SU-DHL-6 (cell line): ENCODE results near the gene PKNOX2.

Experiments used
- H2AFZ ChIP-seq: fragments of 200-600 bp; sonication (generic); 2 replicates; pipeline ENCODE4 v1.6.1; 2014; ENCODE audit warnings: low read depth, mild to moderate bottlenecking, moderate library complexity, mixed read lengths, antibody characterized with exemption, low read length; ENCODE audit not compliant: severe bottlenecking
- H3F3A ChIP-seq: fragments of 200-600 bp; shearing (Covaris generic); 2 replicates; pipeline ENCODE4 v1.6.0; 2016; ENCODE audit warnings: antibody characterized with exemption, mild to moderate bottlenecking; ENCODE audit not compliant: insufficient read depth
- H3K27ac ChIP-seq: fragments of 200-600 bp; sonication (generic); 2 replicates; pipeline ENCODE4 v1.5.1; 2016; ENCODE audit warnings: low read depth, mild to moderate bottlenecking, low read length, moderate library complexity, mixed read lengths
- H3K27me3 ChIP-seq: fragments of 200-600 bp; sonication (generic), shearing (Covaris generic); 2 replicates; pipeline ENCODE4 v1.6.0; 2014; ENCODE audit warnings: mild to moderate bottlenecking, low read length
- H3K36me3 ChIP-seq: fragments of 200-600 bp; sonication (generic); 2 replicates; pipeline ENCODE4 v1.6.1; 2014; ENCODE audit warnings: mild to moderate bottlenecking, low read length, mixed read lengths
- H3K4me2 ChIP-seq: fragments of 300-600, 200-600 bp; shearing (Covaris generic), sonication (generic); 2 replicates; pipeline ENCODE4 v1.6.0; 2014; ENCODE audit warnings: low read length, low read depth, mild to moderate bottlenecking; ENCODE audit not compliant: poor library complexity, severe bottlenecking
- H3K4me3 ChIP-seq: fragments of 200-600 bp; sonication (generic); 2 replicates; pipeline ENCODE4 v1.5.1; 2014; ENCODE audit warnings: antibody characterized with exemption, low read length, mild to moderate bottlenecking, mixed read lengths; ENCODE audit not compliant: insufficient read depth, poor library complexity, severe bottlenecking
- H3K79me2 ChIP-seq: fragments of 200-600 bp; sonication (generic); 2 replicates; pipeline ENCODE4 v1.6.1; 2014; ENCODE audit warnings: mild to moderate bottlenecking, low read length, moderate library complexity; ENCODE audit not compliant: insufficient read depth
- H3K9ac ChIP-seq: fragments of 200-600 bp; sonication (generic); 2 replicates; pipeline ENCODE4 v1.7.0; 2014; ENCODE audit warnings: mild to moderate bottlenecking, low read length
- H3K9me2 ChIP-seq: fragments of 200-600 bp; sonication (generic); replicated peaks from 2 replicates; pipeline ENCODE4 v1.6.1; 2014; ENCODE audit warnings: low read length; ENCODE audit not compliant: insufficient read depth
- H3K9me3 ChIP-seq: fragments of 200-600 bp; sonication (generic); 2 replicates; pipeline ENCODE4 v1.6.1; 2014; ENCODE audit warnings: low read length, mixed read lengths; ENCODE audit not compliant: insufficient read depth
- H4K20me1 ChIP-seq: fragments of 200-600 bp; sonication (generic); 2 replicates; pipeline ENCODE4 v1.6.1; 2014; ENCODE audit warnings: low read depth, mild to moderate bottlenecking, antibody characterized with exemption, low read length, moderate library complexity, mixed read lengths
- CTCF ChIP-seq: fragments of 200-600 bp; sonication (generic); IDR thresholded peaks from one replicate; pipeline ENCODE4 v1.5.1; 2017; ENCODE audit warnings: antibody characterized with exemption, mild to moderate bottlenecking, low read length, moderate library complexity; ENCODE audit not compliant: insufficient read depth, poor library complexity, severe bottlenecking
- EZH2phosphoT487 ChIP-seq: fragments of 200-600 bp; sonication (generic), shearing (Covaris generic); conservative IDR thresholded peaks from 2 replicates; pipeline ENCODE4 v1.6.1; 2018; ENCODE audit warnings: mild to moderate bottlenecking, antibody characterized with exemption, low read length, moderate library complexity, mixed read lengths

PKNOX2 gene

GRCh38 chr11:125167292-125167953, 2.9 kb downstream of the PKNOX2 start:
- H3K9ac ChIP-seq: no peak overlapping the region
- no peaks in the 10 kb centered on the region for H3K9me2 ChIP-seq
- H4K20me1 ChIP-seq: no peaks in the 10 kb centered on the region
- H3K27ac ChIP-seq: no peak overlapping the region
- H3K9me3 ChIP-seq: no peaks in the 10 kb centered on the region
- H3F3A ChIP-seq: no peaks in the 10 kb centered on the region
- H2AFZ ChIP-seq: no peak overlapping the region
- no peak overlapping the region for H3K4me3 ChIP-seq
- H3K27me3 ChIP-seq: no peaks in the 10 kb centered on the region
- no peak overlapping the region for H3K4me2 ChIP-seq
- no peaks in the 10 kb centered on the region for H3K36me3 ChIP-seq
- TF ChIP-seq EZH2phosphoT487 (no peak), CTCF (no peak)
- H3K79me2 ChIP-seq: no peaks in the 10 kb centered on the region

DNA sequence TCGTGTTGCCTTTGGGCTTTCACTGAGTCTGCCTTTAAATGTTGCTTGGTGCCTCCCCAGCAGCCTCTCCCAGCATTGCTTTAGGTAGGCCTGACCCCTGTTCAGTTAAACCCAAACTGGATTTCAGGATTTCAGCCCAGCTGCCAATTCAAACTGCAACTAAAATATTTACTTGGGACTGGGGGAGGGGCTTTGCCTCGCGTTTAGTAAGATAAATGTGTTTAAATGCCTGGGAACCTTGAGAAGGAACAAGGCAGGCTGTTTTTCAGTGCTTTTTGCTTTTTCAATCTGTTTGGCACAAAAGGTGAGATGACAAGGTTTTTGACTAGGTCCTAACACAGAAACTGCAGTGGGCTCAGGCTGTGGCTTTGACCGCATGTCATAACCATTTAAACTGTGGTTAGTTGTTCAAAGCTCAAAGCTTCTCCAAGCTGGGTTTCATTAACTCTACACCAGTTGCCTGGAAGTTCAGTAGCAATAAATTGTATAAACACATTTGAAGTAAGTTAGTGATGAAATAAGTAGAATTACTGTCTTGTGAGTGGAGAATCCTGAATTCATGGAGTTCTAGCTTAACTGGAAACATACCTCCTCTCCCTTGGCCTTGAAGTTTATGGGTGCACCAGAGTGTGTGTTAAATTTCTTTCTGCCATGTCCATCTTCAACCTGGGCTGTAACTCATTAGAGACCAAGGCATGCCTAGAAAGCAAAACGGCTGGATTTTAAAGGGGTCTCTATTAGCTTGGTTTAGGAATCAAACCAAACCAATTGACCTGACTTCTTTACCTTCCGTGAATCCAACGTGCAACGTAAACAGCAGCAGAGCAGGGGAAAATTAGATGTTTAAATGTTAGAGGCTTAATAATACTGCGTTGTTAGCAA, 3.6 kb downstream of the PKNOX2 start:
- Histone ChIP-seq H3K9me2 (no peaks in the 10 kb centered on the region), H3K27ac (no peak overlapping the region), H2AFZ (no peak overlapping the region), H3K9me3 (no peaks in the 10 kb centered on the region), H3K79me2 (no peaks in the 10 kb centered on the region), H4K20me1 (no peaks in the 10 kb centered on the region), H3K4me3 (no peak overlapping the region), H3F3A (no peaks in the 10 kb centered on the region), H3K27me3 (no peaks in the 10 kb centered on the region), H3K4me2 (no peak overlapping the region), H3K9ac (no peak overlapping the region), H3K36me3 (no peaks in the 10 kb centered on the region)
- TF ChIP-seq EZH2phosphoT487: no peak
- no peak for TF ChIP-seq CTCF

DNA sequence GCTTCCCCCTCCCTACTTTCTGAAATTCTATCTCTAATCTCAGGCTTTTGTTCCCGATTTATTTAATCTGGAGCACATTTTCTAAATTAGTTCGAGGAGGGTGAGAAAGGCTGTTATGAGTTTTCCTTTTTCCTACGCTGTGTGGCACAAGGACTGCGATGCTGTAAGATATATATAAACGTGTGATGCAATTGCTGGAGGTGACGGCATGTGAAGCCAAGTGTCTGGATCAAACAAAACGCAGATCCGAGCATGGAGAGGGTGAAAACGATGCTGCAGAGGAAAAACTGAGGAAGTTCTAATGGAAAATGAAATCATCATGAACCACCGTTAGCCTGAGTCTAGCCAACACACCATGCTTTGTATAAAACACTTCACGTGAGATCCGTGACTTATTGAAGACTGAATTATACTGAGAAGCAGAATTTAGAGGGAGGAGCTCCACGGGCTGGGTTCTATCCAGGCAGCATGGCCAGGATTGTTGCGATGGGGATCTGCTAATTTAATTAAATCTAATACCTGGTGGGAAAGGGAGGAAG, 4.4 kb downstream of the PKNOX2 start:
- H3F3A ChIP-seq: no peaks in the 10 kb centered on the region
- no peak overlapping the region for H3K4me3 ChIP-seq
- no peaks in the 10 kb centered on the region for H3K36me3 ChIP-seq
- no peaks in the 10 kb centered on the region for H3K9me2 ChIP-seq
- H3K9me3 ChIP-seq: no peaks in the 10 kb centered on the region
- no peak for TF ChIP-seq CTCF
- no peak for TF ChIP-seq EZH2phosphoT487
- no peak overlapping the region for H3K4me2 ChIP-seq
- no peak overlapping the region for H3K27ac ChIP-seq
- H4K20me1 ChIP-seq: no peaks in the 10 kb centered on the region
- no peaks in the 10 kb centered on the region for H3K79me2 ChIP-seq
- no peaks in the 10 kb centered on the region for H3K27me3 ChIP-seq
- no peak overlapping the region for H2AFZ ChIP-seq
- H3K9ac ChIP-seq: no peak overlapping the region
